Testis (tissue), 3 donors: ENCODE data around the gene CASP7. TPM values are rescaled to one million over a fixed set of nuclear protein-coding genes. Genes with fewer than 3 reads are reported as not detected.

Experiments
- DNase-seq: peaks from one replicate; pipeline ENCODE4 v3.0.0-alpha.2; 2019
- H3K27ac ChIP-seq, 2 donors: fragments of 200-600 bp; sonication (generic); one replicate each; pipeline ENCODE4 v1.5.1; 2019
- H3K27me3 ChIP-seq: fragments of 200-600 bp; sonication (generic); one replicate; pipeline ENCODE4 v1.5.1; 2019
- H3K36me3 ChIP-seq: fragments of 200-600 bp; sonication (generic); one replicate; pipeline ENCODE4 v1.5.1; 2017; ENCODE audit warnings: low read depth; ENCODE audit errors: missing control alignments
- H3K4me1 ChIP-seq: fragments of 200-600 bp; sonication (generic); one replicate; pipeline ENCODE4 v1.5.1; 2019
- H3K4me3 ChIP-seq, 2 donors: fragments of 200-600 bp; sonication (generic); one replicate each; pipeline ENCODE4 v1.5.1; 2017 to 2019
- H3K9me3 ChIP-seq: fragments of 200-600 bp; sonication (generic); one replicate; pipeline ENCODE4 v1.5.1; 2017
- POLR2A ChIP-seq: fragments of 450-650 bp; IDR thresholded peaks from one replicate; pipeline ENCODE4 v1.6.1; 2017; ENCODE audit warnings: antibody characterized with exemption, mild to moderate bottlenecking, moderate library complexity
- WGBS, 2 donors: methylation state at CpG; one replicate each; pipeline ENCODE4 v1.1.5; 2018; 5-methylcytosine and 5-hydroxymethylcytosine counted together
- intact Hi-C: fragments of 100-400 bp; cut with DNase I; formaldehyde crosslinking; loops from one replicate; pipeline ENCODE4 v1.15.1; 2023; ENCODE audit warnings: low total_unique reads
- polyA plus RNA-seq: library from polyadenylated mRNA; stranded (reverse); fragments of 350-450 nt; fragmentation: Illumina TruSeq; extraction: RNeasy Lipid Tissue Mini Kit (QIAGEN cat#74804); gene quantifications from one replicate; pipeline ENCODE4 v1.2.3, GENCODE V29; 2014; ENCODE audit warnings: low read depth, low replicate concordance; ENCODE audit not compliant: insufficient read depth
- total RNA-seq, 2 donors: library from RNA; depleted of rRNA; stranded (reverse); fragments of >200 nt; gene quantifications; one replicate each; pipeline ENCODE4 v1.2.3, GENCODE V29; 2016
- TF ChIP-seq, protein P1 (sequence below), 3 experiments: fragments of 450-650 bp in 2 of 3; fragments of 200-600 bp in 1 of 3; sonication (generic) in 1 of 3; IDR thresholded peaks; one replicate each; pipeline ENCODE4 v1.5.1; 2016 to 2019; ENCODE audit warnings: antibody characterized with exemption in 3 of 3, mild to moderate bottlenecking in 2 of 3, moderate library complexity in 1 of 3

CASP7 gene
- total and polyA plus RNA-seq, 3 donors from 2014 or later: 7.5 to 12.7 (median 11.8) TPM

DNA sequence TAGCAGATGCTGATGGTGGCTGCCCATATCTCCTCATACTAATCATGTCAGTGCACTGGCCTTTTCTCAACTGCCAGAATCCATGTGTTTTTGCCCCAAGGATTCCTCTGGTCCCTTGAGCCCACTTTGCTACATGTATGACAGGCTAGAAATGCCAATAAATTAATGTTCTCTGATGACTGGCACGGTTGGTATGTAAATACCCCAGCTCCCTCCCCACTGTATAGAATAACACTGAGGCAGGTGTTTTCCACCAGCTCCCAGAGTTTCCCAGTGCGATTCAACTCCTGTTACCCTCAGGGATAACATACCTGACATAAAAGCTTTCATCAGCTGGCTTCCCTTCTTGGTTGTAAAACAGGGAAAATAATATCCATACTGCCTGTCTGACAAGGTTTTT, 62.8 kb downstream of the CASP7 start:
- H3K4me1 ChIP-seq: no peaks in the 10 kb centered on the region
- H3K27ac ChIP-seq: no peak overlapping the region
- no peaks in the 10 kb centered on the region for H3K9me3 ChIP-seq
- no peak for TF ChIP-seq POLR2A
- TF ChIP-seq, protein P1, sequence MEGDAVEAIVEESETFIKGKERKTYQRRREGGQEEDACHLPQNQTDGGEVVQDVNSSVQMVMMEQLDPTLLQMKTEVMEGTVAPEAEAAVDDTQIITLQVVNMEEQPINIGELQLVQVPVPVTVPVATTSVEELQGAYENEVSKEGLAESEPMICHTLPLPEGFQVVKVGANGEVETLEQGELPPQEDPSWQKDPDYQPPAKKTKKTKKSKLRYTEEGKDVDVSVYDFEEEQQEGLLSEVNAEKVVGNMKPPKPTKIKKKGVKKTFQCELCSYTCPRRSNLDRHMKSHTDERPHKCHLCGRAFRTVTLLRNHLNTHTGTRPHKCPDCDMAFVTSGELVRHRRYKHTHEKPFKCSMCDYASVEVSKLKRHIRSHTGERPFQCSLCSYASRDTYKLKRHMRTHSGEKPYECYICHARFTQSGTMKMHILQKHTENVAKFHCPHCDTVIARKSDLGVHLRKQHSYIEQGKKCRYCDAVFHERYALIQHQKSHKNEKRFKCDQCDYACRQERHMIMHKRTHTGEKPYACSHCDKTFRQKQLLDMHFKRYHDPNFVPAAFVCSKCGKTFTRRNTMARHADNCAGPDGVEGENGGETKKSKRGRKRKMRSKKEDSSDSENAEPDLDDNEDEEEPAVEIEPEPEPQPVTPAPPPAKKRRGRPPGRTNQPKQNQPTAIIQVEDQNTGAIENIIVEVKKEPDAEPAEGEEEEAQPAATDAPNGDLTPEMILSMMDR (IDR thresholded peaks at IDR 0.05): no peak
- no peak for DNase-seq
- 82 to 84% methylated on average over 2 of the region's 2 CpGs for WGBS, 2 donors
- intact Hi-C loops: no loop called here
- H3K36me3 ChIP-seq: no peaks in the 10 kb centered on the region
- H3K4me3 ChIP-seq: no peak overlapping the region
- H3K27me3 ChIP-seq: no peaks in the 10 kb centered on the region

DNA sequence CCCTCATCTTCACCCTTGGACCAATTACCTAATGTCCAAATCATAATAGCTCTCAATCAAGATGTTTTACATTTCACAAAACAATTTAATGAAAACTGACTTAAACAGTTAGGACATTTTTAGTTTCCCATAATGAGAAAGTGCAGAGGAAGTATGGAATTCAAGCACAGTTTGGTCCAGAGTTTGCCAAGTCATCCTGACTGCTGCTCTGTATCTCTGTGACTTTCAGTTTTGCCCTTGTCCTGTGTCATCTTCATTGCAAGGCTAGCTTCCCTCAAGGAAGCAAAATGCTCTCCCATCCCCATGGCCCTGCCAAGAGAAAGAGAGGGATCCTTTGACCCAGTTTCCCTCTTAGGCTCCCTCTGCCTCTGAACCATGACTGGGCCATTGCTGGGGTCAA, 63.9 kb downstream of the CASP7 start:
- Histone ChIP-seq H3K27ac (no peak overlapping the region), H3K36me3 (no peaks in the 10 kb centered on the region), H3K4me3 (no peak overlapping the region), H3K27me3 (no peaks in the 10 kb centered on the region), H3K4me1 (no peaks in the 10 kb centered on the region), H3K9me3 (no peaks in the 10 kb centered on the region)
- TF ChIP-seq POLR2A: no peak
- TF ChIP-seq, protein P1 (IDR thresholded peaks at IDR 0.05): no peak
- DNase-seq: no peak
- intact Hi-C loops: no loop called here

DNA sequence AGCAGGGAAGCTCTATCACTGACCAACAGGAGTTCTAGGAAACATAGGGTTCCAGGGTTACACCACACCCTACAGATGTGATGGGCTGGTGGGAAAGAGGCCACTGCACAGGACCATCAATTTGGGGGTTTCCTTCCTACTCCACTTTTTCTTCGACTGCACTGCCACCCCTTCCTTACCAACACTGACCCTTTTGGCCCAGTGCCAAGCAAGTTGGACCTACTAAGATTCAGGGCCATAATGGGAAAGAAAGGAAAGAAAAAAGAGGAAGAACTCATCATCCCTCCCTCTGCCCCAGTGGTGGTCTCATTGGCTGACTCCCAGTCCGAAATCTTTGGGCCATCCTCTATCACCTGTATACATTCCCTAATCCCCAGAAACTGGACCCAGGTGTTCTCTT, 65.7 kb downstream of the CASP7 start:
- intact Hi-C loops: no loop called here

DNA sequence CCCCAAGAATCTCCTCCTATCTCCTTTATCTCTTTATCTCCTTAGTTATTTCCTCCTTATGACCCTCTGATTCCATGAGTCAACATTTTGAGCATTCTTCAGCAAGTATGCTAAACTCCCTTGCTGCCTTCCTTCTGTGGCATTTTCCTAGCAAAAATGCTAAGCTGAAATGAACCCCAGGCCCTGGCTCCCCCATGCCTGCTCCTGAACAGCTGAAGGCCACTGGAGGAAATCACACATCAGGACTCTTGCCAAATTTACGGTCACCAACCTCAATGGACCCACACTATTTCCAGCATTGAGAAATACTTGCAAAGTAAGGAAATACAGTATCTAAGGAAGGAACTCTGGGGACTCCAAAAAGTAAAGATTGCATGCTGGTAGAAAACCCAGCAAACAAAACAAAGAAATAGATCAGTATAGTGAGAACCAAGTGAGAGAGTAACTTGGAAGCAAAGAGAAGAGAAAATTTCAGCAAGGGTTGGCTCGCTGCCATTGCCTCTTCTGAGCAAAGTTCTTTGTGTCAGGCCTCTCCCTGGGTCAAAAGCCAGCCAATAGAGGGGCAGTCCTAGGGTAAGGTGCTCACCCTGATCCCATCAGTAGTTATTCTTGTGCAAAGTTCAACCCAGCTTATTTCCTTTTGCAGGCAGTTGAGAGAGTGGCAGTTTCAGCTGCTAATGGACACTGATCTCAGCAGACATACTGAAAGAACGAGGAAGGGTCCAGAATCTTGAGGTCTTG, 66.7 kb downstream of the CASP7 start:
- Histone ChIP-seq H3K27me3 (no peaks in the 10 kb centered on the region), H3K4me3 (no peak overlapping the region), H3K9me3 (no peaks in the 10 kb centered on the region), H3K36me3 (no peaks in the 10 kb centered on the region), H3K27ac (no peak overlapping the region), H3K4me1 (no peaks in the 10 kb centered on the region)
- 81% methylated on average over 3 of the region's 3 CpGs for WGBS, 2 donors
- DNase-seq: no peak
- intact Hi-C loops: no loop called here
- no peak for TF ChIP-seq POLR2A
- TF ChIP-seq, protein P1 (IDR thresholded peaks at IDR 0.05): no peak

More for the DNA sequence above, 65.7 kb downstream of the CASP7 start:
- no peaks in the 10 kb centered on the region for H3K4me1 ChIP-seq
- no peaks in the 10 kb centered on the region for H3K36me3 ChIP-seq
- no peaks in the 10 kb centered on the region for H3K9me3 ChIP-seq
- no peaks in the 10 kb centered on the region for H3K27me3 ChIP-seq
- no peak for TF ChIP-seq POLR2A
- TF ChIP-seq, protein P1 (IDR thresholded peaks at IDR 0.05): no peak
- no peak overlapping the region for H3K4me3 ChIP-seq
- 77 to 96% methylated on average over 2 of the region's 2 CpGs for WGBS, 2 donors
- no peak for DNase-seq
- no peak overlapping the region for H3K27ac ChIP-seq

DNA sequence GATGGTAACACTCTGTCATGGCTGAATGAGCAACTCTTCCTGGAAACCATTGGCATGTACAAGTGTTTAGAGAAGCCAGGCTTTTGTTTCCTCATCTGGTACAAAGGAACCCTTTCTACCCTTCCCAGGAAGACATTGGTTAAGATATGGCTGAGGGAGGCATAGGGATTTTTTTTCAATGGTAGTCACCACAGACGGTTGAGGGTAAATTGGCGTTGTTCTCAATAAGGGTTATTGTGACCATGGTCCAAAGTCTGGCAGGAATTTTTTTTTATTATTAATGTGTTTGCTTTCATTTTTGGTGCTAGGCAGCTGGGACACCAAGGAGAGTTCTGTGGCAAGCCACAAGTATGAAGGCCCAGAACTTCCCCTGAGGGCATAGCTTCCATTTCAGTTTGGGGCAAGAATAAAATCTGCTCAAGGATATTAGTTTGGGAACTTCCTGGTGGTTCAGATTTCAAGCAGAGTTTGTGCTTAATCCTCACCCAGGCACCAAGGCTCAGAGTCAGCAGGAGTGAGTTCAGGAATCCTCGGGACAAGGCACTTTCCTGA, 71.5 kb downstream of the CASP7 start, which contains the start of gene PLEKHS1:
TSS of gene PLEKHS1 (plus strand) at position 502 of the 552 bp plus-strand sequence. CDS start 3,596 bp downstream, outside the sequence.
- no peak within 1 kb of the TSS for H3K27ac ChIP-seq
- no peak for DNase-seq

More for the DNA sequence above, 71.5 kb downstream of the CASP7 start, which contains the start of gene PLEKHS1:
- Histone ChIP-seq H3K36me3 (no peaks in the 10 kb centered on the region), H3K4me3 (no peak within 1 kb of the TSS), H3K4me1 (no peaks in the 10 kb centered on the region), H3K27me3 (no peaks in the 10 kb centered on the region), H3K9me3 (no peaks in the 10 kb centered on the region)
- no peak for TF ChIP-seq POLR2A
- TF ChIP-seq, protein P1 (IDR thresholded peaks at IDR 0.05): no peak
- 92 to 94% methylated on average over 3 of the region's 3 CpGs for WGBS, 2 donors
- intact Hi-C loops: no loop called here
